Femur (tissue), 1 donor: Measurements from ENCODE around the gene ZNF275.
A peak's percentile ranks its signal among the peaks of the same experiment; 100 is the strongest.
"Not testable (repeated sequence)": the region's sequence is repeated elsewhere in the genome, so short reads cannot be mapped to it uniquely, and the experiment has no call there.

ENCODE experiments used
- DNase-seq: peaks from one replicate; pipeline ENCODE4 v3.0.0-alpha.2; 2017

The ZNF275 gene

DNA sequence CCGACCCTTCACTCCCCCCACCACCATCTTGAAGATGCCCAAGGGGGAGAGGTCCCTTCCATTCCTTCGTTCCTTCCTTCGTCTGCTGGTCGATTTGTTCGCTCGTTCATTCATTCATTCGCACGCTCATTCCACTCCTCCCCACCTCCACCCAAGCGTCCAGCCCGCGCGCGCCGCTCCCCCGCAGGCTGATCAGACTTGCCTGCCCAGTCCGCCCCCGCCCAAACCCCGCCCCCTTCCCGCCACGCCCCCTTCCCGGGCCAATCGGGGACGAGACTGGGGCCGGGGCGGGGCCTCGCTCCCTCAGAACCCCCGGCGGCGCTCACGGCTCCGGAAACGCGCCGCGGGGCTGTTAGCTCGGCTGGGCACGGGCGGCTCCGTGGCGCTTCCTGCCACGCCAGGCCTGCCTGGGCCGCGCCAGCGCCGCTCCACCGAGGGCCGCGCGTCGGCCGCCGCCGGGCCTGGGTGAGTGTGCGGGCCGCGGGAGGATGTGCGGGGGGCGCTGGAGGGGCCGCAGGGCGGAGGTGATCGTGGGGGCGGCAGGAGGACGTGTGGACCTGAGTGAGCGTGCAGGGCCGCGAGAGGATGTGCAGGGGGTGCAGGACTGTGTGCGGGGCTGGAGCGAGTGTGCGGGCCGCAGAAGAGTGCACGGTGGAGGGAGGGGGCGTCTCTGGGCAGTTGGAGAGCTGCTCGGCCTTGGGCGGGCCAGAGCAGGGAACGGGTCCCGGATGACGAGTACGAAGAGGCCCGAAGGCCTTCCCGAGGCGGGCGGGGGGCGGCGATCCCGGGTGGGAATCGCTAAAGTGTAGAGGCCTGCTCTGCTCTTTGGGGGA is at the start of gene ZNF275:
TSS of gene ZNF275 (plus strand) at position 333 of the 833 bp plus-strand sequence. CDS start 2,527 bp downstream, outside the sequence.
- peak; percentile 91 for DNase-seq

DNA sequence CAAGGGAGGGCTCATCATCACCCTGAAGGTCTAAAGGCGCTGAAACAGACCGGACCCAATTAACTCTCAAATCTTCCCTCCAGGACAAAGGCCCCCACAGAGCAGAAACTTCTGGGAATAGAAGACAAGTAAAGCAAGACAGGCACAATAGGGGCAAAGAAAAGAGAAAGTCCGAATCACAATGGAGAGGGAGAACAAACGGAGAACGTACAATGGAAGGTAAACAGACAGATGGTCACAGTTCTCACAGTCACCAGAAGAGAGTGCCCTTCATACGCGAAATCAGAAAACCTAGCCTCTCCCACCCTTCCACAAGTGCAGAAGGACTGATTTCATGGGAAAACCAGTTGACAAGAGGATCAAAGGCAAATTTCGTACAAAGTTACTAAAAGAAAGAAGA is 48.3 kb upstream of the ZNF275 start:
- DNase-seq: not testable (repeated sequence)

DNA sequence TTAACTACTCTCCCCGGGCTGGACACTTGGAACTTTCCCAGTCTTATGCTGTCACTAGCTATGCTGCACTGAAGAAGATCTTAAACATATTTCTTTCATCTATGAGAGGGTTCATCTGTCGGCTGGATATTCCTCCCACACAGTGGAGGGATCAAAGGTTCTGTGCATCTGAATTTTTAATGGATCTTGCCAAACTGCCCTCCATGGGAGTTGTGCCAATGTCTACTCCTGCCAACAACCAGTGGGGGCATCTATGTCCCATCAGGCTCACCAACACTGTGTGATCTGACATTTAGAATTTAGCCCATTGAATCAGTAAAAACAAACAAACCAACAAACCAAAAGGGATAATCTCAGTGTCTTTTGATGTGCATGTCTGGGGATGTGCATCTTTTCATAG is 45.1 kb upstream of the ZNF275 start:
- DNase-seq: not testable (repeated sequence)

DNA sequence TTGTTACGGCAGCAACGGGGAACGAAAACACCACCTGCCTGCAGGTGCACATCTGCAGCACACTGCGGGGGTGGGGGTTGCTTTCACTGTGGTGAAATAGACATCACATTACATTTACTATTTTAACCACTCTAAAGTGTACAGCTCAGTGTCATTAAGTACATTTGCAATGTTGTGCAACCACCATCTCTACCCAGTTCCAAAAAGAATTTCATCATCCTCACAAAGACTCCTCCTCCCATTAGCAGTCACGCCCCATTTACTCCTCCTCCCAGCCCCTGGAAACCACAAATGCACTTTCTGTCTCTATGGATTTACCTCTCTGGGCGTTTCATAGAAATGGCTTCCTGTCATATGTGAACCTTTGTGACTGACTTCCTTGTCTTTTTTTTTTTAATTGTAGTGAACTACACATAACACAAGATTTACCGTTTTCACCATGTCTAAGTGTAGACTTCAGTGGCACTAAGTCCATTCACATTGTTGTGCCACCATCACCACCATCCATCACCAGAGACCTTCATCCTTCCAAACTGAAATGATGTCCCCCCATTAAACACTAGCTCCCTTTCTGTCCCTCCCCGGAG is 40.4 kb upstream of the ZNF275 start:
- DNase-seq: not testable (repeated sequence)

GRCh38 chrX:153297376-153297775 is 36.6 kb upstream of the ZNF275 start:
- no peak for DNase-seq

GRCh38 chrX:153299855-153300254 is 34.1 kb upstream of the ZNF275 start:
- DNase-seq: no peak

- no peak for DNase-seq
Measured at GRCh38 chrX:153301746-153302145, 32.2 kb upstream of the ZNF275 start.

DNA sequence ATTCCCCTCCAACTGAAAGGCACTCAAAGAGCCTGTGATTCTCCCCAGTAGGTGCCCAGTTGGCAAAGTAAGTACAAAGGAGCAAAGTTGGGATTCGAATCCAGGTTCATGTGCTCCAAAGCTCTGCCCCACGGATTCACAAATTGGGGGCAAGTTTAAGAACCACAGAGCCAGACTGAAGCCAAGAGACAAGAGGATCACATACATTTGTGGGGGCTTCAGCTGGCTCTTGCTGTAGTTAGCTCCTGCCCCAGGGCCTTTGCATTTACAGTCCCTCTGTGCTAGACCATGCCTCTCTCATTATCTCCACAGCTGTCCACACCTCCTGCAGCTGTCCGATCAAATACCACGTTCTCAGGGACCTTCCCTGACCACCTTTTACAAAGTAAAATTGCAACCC is 31.2 kb upstream of the ZNF275 start:
- no peak for DNase-seq

GRCh38 chrX:153303276-153304262 is 30.4 kb upstream of the ZNF275 start:
- no peak for DNase-seq

DNA sequence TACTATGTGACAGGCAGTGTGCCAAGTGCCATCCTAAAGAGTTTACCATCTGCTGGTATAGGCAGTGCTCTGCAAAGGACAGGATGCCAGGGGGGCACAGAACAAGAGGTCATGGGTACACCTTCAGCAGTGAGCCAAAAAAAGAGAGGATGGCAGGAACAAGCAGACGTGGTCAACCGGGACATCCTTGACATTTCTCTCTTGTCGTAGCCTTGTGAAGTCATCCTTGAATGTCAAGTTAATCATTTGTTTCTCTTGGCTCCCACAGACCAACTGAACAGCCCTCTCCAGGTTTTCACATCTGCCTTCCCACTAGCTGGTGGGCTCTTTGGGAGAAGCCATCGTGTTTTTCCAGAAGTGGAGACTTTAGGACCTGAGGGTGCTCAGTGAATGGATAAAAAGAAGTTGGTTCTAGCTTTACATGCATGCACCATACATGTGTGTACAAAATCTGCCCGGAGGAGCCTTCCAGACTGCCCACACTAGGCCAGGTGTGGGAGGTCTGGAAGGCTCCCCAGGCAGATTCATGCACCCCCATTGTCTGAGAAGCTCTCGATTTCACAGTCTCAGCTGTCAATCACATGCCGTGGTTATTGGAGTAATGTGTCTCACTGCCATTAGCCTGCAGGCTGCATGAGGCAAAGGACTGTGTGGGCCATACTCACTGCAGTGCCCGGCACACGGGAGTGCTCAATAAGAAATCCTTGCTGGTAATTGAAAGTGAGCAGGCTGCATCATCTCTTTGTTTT is 28.8 kb upstream of the ZNF275 start:
- no peak for DNase-seq

DNA sequence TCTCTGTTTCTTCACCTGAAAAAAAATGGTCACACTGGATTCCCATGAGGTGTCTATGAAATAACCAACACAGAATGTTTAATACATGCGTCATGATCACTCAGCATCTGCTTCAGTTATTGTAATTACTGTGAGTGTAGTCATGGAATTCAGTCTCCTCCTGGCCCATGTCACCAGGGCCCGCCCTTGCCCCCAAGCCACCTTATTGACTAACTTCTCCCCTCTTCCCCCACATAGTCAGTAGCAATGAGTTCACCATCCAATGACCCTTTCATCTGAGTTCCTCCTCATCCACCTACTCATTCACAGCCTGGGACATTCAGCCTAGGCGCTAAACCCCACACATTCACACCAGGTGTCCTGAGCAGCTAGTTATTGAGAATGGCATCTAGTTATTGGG is 28.0 kb upstream of the ZNF275 start:
- no peak for DNase-seq

GRCh38 chrX:153306527-153307115 is 27.3 kb upstream of the ZNF275 start:
- no peak for DNase-seq

- no peak for DNase-seq
Measured at GRCh38 chrX:153307276-153308178, 26.4 kb upstream of the ZNF275 start.

- DNase-seq: no peak
Measured at GRCh38 chrX:153310901-153311300, 23.1 kb upstream of the ZNF275 start.

DNA sequence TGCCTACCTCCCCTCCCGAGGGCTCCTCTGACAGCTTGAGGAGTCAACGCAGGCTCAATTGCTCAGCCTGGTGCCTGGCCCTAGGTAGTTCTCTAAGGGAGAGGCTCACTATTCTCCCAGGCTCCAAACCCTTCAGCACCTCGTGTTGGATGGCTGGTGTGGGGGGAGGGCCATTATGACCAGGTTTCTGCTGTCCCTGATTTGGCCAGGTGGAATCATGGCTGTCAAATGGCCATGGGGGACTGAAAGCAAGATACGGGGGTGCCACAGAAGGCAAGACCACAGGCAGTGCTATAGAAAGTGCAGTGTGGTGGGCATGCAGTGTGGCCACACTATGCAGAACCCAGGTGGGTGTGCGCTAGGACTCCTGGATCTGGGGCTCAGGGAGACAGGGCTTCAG is 21.9 kb upstream of the ZNF275 start:
- no peak for DNase-seq

GRCh38 chrX:153312842-153313241 is 21.1 kb upstream of the ZNF275 start:
- no peak for DNase-seq

- DNase-seq: no peak
Measured at GRCh38 chrX:153317306-153317705, 16.6 kb upstream of the ZNF275 start.

- DNase-seq: no peak
Measured at GRCh38 chrX:153317996-153318722, 15.8 kb upstream of the ZNF275 start.

- DNase-seq: no peak
Measured at GRCh38 chrX:153318811-153319210, 15.1 kb upstream of the ZNF275 start.
